Neural progenitor cell (in vitro differentiated cells): Measurements from ENCODE around the gene SNX1.

Experiments used
- EZH2 ChIP-seq: fragments of 200-600 bp; sonication (generic); IDR thresholded peaks from 2 replicates; pipeline ENCODE4 v1.6.1; 2017; ENCODE audit warnings: antibody characterized with exemption, mild to moderate bottlenecking, moderate library complexity
- TF ChIP-seq, protein P1 (sequence below): fragments of 200-600 bp; sonication (generic); IDR thresholded peaks from 2 replicates; pipeline ENCODE4 v1.5.1; 2017; ENCODE audit warnings: antibody characterized with exemption, mild to moderate bottlenecking

DNA sequence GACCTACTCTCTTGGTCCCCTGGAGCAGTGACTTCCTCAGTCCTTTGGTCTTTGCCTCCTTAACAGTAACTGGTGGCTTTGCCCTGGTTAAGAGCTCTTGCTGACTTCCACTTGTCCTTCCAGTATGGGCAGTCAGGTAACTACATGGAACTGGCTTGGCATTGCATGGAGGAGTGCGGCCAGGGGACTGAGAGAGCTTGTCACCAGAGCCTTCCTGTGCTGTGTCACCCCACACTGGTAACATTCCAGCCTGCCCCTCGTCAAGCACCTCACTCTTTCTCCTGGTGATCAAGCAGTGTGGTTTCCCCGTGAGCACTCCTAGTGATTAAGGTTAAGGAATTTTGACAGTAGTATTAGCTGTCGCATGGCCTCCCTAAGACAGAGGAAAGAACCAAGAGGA is 36.4 kb downstream of the SNX1 start:
- TF ChIP-seq, protein P1, sequence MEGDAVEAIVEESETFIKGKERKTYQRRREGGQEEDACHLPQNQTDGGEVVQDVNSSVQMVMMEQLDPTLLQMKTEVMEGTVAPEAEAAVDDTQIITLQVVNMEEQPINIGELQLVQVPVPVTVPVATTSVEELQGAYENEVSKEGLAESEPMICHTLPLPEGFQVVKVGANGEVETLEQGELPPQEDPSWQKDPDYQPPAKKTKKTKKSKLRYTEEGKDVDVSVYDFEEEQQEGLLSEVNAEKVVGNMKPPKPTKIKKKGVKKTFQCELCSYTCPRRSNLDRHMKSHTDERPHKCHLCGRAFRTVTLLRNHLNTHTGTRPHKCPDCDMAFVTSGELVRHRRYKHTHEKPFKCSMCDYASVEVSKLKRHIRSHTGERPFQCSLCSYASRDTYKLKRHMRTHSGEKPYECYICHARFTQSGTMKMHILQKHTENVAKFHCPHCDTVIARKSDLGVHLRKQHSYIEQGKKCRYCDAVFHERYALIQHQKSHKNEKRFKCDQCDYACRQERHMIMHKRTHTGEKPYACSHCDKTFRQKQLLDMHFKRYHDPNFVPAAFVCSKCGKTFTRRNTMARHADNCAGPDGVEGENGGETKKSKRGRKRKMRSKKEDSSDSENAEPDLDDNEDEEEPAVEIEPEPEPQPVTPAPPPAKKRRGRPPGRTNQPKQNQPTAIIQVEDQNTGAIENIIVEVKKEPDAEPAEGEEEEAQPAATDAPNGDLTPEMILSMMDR = no peak
- no peak for TF ChIP-seq EZH2
